NCI-H187 treated with DMSO at 0.1 percent for 48 hours (cell line): ENCODE data around the gene ARFGAP1.
"Not testable (repeated sequence)": the region's sequence is repeated elsewhere in the genome, so short reads cannot be mapped to it uniquely, and the experiment has no call there.

Experiments used
- DNase-seq: peaks from one replicate; lab custom pipeline; 2025; lab: John Stamatoyannopoulos, UW

The ARFGAP1 gene

DNA sequence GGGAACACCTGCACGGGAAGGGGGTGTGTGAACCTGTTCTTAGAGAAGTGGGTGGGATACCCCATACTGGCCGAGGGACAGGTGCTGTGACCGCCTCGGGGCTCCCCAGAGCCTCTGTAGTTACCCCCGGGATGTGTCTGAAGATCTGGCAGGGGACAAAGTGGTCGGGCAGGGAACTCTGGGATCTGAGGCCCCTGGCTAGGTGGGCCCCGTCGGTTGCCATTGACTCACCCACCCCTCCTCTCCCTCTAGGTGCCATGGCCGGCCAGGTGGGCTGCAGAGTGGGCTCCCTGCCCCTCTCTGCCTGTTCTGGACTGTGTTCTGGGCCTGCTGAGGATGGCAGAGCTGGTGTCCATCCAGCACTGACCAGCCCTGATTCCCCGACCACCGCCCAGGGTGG, 32.6 kb upstream of the ARFGAP1 start:
- no peak for DNase-seq

DNA sequence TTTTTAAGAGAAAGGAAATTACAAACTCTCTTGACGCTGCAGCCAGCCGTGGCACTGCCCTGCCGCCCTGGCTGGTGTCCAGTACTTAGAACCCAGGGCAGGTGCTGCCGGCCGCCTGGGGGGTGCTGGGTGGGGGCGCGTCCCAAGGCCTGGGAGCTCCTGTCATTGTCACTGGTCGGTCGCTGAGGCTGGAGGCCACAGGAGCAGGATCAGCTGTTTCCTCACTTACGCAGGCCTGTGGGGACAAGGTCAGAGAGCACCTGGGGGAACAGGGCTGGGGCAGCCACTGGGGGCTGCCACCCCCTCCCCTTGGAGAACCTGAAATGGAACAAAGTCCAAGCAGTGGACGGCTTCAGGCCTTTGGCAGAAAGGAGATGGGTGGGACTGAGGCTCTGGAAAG, 31.3 kb upstream of the ARFGAP1 start:
- no peak for DNase-seq

DNA sequence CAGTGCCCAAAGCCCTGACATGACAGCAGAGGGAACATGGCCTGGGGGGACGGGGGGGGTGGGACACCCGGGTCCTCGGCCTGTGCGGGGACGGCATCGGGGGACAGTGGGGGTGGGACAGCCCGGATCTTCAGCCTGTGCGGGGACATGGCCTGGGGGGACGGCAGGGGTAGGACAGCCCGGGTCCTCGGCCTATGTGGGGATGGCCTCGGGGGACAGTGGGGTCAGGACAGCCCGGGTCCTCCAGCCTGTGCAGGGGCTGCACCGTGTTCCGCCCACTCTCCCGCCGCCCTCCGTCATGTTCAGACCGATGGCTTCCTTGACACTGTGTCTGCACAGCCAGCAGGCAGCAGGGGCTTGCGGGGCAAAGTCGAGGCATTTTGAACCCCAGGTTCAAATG, 29.9 kb upstream of the ARFGAP1 start:
- DNase-seq: no peak

DNA sequence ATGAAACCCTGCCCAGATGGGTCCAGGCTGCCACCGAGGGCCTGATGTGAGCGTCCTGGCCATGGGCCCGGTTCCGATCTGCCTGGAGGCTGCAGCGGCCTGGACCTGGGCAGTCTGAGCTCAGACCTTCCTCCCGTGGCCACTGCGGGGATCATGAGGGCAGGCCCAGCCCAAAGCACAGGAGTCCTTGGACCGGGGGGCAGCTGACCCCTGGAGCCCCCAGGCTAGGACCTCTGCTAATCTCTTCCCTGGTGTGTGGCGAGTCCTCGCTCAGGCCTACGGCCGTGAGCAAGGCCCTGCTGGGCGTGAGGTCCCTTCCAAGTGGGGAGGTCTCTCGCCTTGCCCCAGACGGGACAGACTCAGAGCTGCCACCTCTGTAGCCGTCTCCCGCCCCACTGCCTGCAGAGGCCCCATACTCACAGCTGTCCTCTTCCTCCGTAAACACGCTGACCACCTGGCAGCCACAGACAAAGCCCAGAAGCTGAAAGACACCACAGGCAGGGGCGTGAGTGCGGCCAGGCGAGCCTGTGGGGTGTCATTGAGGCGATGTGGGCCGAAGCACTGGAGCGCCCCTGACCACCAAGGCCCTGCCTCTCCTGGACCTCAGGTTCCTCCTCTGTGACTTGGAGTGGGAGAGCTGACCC, 28.9 kb upstream of the ARFGAP1 start:
- DNase-seq: no peak

DNA sequence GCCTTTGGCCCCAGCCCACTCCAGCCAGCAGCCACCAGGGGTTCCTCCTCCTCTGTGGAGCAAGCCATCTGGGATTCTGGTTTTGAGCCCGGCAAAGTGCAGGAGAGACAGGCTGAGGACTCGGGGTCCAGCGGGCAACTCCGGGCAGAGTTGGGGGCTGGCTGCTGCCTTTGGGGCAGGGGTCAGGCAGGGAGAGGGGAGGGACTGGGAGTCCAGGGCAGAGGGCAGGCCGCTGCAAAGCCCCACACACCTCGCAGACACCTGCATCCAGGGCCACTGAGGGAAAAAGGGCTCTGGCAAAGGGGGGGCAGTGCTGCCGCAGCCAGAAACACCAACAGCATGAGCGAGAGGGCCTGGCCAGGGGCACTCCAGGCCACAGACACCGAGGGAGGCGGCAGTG, 28.1 kb upstream of the ARFGAP1 start:
- DNase-seq: no peak

DNA sequence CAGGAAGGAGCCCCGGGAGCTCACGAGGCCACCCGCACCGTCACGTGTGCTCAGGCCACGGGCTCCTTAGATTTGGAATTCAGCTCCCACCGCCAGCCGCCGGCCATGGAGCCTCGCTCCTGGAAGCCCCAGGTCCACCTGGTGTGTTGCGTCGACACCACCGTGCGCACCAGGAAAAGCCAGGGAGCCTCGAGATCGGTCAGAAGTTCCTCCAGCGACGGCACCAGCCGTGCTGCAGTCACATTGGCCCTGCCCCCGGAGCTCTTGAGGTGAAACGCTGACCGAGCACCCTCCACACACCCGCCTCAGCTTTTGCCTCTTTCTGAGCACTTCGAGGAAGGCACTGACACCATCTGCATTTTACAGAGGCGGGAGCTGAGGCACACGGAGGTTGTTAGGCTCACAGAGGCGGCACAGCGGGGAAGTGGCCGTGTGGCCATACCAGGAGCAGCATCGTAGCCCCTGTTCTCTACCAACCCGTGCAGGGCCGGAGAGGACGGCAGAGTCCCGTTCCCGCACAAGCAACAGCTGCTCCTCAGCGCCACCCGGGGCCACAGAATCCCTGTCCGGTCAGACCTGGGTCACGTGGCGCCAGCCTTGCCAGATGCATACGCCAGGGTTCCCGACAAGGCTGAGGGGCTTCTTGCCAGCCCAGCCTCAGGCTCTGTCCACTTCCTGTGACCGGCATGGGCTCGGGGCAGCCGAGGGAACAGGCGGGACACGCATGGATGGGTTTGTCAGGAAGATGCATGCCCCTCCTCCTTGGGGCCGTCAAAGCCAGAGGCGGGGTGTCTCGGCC, 25.9 kb upstream of the ARFGAP1 start:
- no peak for DNase-seq

DNA sequence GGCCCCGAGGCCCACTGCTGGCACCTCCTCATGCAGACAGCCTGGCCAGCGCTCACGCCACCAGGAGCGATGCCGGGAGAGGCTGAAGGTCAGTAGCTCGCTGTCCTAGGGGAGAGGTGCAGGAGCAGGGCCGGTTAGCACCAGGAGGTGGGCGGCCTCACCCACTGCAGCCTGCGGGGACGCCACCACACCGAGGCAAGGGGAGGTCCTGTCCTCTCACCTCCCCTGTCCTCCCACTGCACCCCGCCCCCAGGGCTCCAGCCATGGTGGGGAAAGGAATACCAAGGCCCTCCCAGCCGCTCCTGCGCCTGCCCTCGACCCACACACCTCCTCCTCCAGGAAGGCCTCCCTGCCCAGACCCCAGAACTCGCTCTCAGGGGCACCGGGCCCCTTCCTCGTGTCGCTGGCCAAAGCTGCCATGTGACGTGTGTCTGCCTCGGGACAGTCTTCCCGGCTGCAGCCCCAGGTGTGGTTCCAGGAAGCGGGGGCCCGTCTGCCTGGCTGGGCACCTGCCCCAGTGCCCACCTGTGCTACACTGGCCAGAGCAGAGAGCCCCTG, 24.9 kb upstream of the ARFGAP1 start:
- DNase-seq: no peak

DNA sequence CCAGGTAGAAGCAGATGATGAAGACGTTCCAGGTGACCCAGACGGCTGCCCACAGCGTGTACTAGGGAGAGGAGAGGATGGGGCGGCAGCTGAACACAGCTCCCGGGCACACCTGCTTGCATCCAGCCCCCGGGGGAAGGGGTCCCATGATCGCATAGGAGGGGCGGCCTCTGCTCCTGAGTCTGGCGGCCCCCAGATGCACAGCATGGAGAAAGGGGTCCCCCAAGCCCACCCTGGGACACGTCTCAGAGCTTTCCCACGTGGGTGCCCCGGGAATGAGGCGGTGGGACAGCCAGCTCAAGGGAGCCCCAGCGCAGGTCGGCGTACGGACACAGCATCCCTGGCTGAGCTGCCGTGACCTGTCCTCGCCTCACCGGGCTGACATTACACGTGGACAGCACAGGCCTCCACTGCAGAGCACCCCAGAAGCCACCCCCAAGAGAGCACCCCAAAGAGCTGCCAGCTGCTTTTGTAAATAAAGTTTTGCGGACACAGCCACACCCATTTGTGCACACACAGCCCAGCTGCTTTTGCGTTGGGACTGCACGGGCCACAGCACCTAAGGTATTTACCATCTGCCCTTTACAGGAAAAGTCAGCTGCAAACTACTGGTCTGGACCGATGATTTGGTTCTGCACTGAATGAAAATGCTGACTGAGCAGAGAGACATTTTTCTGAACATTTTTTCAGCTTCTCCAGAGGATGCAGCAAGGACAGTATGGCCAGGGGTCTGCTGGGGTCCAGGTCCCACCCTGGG, 23.6 kb upstream of the ARFGAP1 start:
- DNase-seq: no peak

DNA sequence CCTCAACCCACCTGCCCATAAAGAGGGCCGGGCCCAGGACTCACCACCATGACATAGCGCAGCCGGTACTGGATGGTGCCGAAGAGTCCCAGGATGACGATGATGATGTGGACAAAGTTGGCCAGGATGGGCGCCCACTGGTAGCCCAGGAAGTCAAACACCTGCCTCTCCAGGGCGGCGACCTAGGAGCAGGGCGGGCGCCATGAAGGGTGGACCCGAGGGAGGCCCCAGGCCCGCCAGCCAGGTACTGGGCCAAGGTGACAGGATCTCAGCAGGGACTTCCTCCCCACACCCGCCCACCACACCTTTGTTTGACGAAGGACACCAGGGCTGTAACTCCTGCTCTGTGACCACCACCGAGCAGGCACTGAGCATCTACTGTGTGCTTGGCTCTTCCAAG, 22.7 kb upstream of the ARFGAP1 start:
- no peak for DNase-seq

DNA sequence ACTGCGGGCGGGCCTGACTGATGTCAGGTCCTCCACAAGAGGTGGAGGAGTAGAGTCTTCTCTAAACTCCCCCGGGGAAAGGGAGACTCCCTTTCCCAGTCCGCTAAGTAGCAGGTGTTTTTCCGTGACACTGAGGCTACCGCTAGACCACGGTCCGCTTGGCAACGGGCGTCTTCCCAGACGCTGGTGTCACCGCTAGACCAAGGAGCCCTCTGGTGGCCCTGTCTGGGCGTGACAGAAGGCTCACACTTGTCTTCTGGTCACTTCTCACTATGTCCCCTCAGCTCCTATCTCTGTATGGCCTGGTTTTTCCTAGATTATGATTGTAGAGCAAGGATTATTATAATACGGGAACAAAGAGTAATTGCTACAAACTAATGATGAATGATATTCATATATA, 21.3 kb upstream of the ARFGAP1 start:
- DNase-seq: not testable (repeated sequence)

DNA sequence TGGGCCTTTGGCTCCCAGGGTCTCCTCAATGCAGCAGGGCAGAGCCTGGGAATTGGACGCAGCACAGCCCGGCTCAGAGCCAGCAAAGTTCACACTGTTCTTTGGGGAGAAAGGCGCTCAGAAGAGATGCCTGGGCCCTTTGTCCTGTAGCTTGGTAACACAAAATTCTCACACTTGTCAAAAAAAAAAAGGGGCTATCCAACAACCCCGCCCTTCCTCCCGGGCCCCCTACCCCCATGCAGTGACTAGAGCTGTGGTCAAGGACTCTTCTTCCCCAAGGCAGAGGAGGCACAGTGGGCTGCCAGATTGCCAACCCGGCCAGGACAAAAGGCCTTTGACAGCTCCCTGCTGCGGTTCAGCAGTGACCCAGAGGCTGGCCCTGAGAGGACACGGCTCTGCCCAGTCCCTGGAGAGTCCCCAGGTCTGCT, 20.3 kb upstream of the ARFGAP1 start:
- no peak for DNase-seq

DNA sequence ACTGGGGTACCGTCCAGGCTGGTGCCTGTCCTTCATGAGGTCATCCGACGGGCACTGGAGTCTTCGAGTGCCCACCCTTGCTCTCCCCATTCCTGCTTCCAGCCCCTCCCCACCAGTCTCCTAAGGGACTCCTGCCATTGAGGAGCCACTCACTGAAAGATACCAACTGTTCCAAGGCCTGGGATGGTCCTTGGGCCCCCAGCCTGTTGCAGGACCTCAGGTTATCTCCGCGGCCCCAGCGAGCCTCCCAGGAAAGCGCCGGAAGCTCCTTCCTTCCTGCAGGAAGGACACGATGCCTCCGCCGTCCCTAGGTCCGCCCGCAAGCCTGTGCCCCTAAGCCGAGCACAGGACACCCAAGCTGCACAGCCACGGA, 19.6 kb upstream of the ARFGAP1 start:
- no peak for DNase-seq

DNA sequence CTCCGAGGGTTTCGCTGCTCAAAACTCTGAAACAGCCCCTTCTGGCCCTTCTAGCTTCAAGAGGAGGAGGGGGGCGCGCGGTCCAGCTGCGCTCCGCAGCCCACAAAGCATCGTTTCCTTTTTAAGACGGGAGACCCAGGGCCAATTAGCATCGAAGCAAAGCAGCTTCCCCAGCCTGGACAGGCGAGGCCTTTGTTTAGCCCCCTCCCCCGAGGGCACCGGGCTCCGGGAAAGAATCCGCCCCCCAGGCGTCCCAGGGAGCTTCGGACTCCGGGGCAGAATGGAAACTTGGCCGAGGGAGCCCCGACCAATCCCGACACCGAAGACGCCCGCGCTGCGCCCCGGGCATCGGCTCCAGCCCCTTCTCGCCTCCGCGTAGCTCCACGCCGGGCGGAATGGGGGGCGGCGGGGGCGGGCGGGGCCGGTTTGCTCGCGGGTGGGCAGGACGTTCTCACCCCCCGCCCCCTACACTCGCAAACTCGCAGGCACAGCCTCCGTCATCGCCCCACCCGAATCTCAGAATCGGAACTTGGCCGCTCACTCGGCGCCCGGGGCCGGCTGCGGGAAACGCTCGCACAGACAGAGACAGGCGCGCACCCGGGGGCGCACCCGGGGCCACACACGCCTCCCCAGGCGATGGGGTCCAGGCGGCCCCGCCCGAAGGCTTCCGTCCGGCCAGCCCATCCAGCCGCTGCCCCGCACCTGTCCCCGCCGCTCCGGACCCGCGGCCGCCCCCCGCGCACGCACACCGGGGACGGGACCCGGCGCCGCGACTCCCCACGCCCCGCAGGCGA, 19.0 kb upstream of the ARFGAP1 start:
- DNase-seq: no peak

DNA sequence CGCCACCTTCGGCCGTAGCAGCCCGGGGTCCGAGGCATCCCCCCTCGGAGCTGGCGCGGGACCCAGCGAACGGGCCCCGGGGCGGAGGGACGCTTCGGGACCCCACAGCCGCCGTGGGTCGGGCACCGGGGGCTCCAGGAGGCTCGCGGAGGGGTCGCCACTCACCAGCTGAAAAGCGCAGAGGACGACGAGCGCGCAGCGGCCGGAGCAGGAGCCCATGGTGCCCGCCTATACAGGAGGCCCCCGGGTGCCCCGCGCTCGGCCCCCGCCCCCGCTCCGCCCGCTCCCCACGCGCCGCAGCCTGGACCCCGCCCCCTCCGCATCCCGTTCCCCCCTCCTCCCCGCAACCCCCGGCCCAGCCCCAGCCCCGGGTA, 18.4 kb upstream of the ARFGAP1 start, which contains the start of gene NKAIN4:
Gene NKAIN4 (minus strand): TSS at position 232 of the 374 bp plus-strand sequence. CDS start 13 bp downstream, at position 219.
- DNase-seq: no peak

DNA sequence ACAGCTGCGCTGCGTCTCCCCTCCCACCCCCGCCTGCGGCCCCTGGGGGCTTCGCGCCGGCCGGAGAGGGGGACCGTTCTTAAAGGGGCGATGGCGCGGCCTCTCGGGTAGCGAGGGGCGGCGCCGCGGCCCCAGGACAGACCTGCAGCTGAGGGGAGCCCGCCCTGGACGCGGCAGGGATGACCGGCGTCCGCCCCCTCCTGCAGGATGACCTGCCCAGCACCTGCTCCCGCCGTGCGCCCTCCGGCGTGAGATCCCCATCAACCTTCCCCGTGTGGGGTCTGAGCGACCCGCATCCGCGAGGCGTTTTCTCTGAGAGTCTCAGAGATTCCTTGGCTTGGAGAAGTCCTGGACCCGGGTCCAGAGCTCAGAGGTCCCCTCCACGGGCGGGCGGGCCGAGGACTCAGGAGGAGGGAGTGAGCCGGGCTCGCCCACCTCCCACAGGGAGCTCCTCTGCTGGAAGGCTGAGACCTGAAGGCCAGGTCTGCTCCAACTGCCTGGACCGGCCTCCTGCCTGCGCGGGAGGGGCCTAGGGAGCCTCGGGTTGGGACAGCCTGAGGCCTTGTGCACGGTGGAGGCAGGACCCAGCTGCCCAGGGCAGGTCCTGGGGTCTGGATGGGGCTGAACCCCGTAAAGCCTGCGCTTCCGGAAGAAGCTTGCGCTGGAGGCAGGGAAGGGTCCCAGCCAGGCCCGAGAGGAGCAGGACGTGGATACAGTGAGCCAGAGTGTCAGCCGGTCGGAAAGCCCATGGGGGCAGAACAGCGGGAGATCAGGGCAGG, 17.8 kb upstream of the ARFGAP1 start:
- no peak for DNase-seq

DNA sequence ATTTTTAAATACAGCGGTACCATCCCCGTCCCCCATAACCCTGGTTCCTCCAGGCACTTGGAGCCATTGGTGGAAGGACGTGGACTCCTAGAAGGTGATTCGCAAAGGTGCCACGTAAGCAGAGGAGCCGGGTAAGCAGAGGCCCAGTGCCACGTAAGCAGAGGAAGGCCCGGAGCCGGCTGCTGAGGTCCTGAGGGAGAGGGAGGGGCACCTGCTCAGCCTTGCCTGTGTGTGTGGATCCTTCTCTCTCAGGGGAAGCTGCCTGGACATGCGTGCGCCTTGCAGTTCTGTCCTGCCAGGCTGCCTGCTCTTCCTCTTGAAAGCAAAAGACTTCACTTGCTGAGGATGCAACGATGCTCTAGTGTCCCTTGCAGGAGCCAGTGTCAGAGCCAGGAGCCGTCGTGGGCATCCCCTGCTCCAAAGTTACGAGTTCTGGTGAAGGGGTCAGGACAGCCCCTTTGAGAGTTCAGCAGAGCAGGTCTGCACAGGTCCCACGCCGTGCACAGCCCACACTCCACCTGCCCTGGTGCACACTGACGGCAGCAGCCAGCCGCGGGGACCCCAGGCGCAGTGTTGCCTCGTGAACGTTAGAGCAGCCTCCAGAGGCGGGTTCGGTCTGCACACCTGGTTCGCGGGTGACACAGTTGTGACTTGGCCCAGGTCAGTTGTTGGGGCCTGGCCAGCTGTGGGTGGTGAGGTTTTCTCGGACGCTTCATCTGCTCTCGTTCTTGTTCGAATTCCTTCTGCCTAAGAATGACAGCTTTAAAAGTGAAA, 16.5 kb upstream of the ARFGAP1 start:
- DNase-seq: no peak

DNA sequence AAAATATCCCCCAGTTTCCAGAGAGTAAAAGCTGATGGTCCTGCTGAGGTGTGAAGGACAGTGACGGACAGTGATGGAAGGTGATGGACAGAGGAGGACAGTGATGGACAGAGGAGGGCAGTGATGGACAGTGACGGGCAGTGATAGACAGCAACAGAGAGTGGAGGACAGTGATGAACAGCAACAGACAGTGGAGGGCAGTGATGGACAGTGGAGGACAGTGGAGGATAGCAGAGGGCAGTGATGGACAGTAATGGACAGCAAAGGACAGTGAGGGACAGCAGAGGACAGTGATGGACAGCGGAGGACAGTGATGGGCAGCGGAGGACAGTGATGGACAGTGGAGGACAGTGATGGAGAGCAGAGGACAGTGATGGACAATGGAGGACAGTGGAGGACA, 15.7 kb upstream of the ARFGAP1 start:
- no peak for DNase-seq

DNA sequence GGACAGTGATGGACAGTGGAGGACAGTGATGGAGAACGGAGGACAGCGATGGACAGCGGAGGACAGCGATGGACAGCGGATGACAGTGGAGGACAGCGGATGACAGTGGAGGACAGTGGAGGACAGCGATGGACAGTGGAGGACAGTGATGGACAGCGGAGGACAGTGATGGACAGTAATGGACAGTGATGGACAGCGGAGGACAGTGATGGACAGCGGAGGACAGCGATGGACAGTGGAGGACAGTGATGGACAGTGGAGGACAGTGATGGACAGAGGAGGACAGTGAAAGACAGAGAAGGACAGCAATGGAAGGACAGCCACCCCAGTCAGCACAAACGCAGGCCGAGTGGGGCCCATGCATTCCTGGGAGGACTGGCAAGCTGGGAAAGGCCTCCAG, 15.0 kb upstream of the ARFGAP1 start:
- no peak for DNase-seq

DNA sequence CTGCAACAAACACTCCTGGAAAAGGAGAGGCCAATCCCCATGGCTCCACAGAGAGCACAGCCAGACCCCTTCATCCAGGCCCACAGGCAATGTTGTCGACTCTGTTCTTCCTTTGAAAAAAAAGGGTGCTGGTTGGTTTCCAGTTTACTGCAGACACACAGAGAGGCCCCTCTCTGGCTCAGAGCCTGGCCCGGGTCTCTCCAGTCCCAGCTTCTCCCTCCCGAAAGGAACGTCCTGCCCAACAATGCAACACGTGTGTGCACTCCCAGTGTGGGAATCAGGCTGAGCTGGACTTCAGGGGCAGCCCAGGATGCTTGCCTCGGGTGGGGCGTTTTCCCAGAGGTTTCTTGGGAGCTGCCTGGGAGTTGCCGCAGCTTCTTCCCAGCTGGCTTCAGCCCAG, 13.8 kb upstream of the ARFGAP1 start:
- DNase-seq: no peak

DNA sequence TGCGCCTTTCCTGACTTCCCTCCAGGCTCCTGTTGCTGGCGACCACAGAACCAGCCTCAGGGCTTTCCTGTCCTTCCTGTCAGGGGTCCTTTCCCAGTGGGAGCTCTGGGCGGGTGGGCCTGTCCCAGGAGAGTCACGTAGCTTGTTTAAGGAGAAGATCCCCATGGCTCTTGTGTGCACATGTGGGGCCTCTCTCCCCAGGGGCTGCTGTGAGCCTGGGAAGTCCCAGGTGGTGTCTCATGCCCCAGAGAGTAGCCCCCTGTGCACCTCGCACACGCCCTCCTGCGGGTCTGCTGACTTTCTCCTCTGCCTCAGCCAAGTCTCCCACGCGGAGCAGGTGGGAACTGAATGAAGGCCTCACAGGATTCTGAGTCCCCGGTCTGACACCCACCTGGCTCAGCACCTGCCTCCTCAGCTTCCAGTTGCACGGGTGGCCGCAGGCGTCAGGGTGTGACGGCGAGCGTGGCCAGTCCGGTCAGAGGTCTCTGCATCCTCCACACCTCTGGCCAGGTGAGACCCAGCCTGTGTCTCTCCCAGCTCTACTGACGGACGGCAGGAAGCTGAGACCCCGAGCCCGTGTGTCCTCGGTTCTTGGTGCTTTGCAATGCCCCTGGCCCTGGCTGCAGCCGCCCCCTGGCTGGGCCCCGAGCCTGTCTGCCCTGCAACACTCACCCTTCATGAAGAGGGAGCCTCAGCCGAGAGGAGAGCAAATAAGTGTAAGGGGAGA, 12.7 kb upstream of the ARFGAP1 start:
- no peak for DNase-seq
